NCI-H82 (cell line): Measurements from ENCODE around the gene ZDHHC22.
"Not testable (repeated sequence)": the region's sequence is repeated elsewhere in the genome, so short reads cannot be mapped to it uniquely, and the experiment has no call there.

Source experiments
- DNase-seq: peaks from one replicate; lab custom pipeline; 2025; lab: John Stamatoyannopoulos, UW

ZDHHC22 gene, protein sequence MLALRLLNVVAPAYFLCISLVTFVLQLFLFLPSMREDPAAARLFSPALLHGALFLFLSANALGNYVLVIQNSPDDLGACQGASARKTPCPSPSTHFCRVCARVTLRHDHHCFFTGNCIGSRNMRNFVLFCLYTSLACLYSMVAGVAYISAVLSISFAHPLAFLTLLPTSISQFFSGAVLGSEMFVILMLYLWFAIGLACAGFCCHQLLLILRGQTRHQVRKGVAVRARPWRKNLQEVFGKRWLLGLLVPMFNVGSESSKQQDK

DNA sequence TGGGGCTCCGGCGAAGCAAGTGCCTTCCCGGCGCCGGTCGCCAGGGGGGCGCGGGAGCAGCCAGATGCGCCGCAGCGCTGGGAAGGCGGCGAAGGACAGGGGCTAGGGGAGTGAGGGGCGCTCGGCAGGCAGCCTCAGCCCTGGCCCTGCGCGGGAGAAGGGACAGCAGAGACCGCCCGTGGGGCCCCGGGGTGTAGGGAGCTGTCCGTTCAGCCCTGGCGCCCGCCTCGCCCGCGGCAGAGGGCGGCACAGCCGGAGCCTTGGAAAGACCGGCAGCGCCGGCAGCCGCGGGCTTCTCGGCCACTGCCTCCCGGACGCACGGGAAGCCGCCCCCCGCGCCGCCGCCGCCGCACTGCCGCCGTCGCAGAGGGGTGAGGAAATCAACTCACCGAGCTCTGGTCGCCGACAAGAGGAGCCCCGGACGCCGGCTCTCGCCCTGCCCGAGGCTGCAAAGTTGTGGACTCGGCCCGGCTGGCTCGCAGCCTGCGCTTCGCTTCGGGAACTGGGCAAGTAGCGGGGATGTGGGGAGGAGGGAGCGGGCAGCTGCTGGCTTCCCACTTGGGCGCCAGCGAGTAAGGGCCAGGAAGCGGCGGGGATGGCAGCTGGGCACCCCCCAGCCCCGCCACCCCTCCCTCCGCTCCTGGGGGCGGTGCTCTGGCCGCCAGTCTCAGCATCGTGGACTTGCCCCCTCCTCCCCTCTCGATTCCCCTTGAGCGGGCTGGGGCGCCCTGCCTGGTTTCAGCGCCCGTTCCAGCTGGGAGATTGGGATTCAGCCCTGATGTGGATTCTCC is at the start of gene ZDHHC22:
TSS of gene ZDHHC22 (minus strand) at position 578 of the 791 bp plus-strand sequence. CDS start 2,053 bp downstream, outside the sequence.
- peak; percentile 91 for DNase-seq

DNA sequence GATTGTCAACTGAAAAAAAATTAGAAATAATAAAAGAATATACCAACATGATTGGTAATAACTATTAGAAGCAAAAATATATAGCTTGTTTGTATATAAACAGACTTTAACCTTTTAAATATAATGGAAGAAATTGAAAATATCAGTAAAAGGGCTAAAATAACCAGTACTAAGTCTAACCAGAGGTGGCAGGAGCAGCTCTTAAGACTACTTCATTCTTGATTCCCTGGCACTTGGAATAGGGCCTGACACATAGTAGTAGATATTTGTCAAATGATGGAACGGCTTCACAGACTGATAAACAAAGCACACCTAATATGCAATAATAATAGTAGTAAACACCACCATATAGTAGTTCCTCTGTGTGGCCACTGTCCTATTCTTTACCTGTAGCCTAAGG is 49.4 kb upstream of the ZDHHC22 start:
- DNase-seq: no peak

DNA sequence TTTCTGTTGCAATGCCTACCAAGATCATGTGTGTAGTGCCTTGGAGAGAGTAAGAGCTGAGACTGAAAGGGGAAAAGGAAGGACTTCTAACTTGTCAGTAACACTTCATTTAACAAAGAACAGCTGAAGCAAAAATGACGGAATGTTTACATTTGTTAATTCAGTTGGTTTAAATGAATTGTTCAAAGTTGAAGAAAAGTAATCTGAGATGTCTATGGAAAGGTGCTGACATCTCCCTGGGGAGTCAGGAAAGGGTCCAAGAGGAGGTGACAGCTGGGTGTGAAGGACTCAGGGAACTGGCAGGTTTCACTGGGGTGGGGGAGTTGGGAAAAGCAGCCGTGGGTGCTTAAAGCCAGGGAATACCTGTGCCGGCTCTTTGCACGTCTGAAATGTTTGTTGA is 47.9 kb upstream of the ZDHHC22 start:
- DNase-seq: no peak

DNA sequence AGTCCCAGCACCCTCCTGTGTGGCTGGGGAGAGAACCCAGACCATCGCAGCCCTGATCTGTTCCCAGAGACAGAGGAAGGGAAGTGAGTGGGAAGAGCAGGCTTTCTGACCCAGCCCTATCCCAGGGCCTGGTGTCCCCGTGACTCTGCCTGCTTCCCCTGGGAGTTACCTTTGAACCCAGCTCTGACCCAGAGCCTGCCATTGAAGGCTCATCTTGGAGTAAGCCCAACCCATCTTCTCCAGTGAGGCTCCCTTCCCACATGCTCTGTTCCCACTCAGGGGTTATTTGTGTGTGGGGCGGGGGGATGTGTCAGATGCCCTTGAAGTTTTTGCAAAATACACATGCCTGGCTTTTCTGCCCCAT is 46.0 kb upstream of the ZDHHC22 start:
- DNase-seq: no peak

DNA sequence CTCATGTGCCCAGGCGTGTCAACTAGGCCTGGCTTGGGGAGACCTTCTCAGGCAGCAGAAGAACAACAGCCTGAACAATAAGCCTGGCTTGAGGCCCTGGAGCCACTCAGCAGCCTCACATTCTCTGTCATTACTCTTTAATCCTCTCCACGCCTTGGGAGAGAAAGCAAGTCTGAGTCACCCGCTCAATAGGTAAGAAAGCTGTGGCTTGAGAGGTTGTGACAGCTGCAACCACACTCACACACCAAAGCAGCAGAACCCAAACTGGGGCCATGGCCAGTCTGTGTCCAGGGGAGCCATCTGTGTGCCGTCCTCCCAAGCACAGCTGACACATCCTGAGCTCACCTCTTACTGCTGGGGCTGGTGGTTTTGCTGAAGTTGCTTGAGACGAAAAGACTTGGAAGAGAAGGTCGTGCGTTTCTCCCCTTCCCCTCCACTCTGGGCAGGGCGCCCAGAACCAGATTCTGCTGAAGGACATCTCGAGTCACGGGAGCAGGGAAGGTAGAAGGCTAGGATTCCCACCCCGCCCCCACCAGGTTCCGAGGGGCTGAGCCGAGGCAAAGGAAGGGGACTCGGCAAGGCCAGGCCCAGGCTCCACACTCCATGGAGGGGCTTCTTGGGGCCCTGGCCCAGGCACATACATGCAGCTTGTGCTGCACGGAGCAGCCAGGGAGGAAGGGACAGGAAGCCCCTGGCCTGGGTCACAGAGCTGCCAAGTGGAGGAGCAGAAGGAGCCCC is 45.5 kb upstream of the ZDHHC22 start:
- peak; percentile 82 for DNase-seq

DNA sequence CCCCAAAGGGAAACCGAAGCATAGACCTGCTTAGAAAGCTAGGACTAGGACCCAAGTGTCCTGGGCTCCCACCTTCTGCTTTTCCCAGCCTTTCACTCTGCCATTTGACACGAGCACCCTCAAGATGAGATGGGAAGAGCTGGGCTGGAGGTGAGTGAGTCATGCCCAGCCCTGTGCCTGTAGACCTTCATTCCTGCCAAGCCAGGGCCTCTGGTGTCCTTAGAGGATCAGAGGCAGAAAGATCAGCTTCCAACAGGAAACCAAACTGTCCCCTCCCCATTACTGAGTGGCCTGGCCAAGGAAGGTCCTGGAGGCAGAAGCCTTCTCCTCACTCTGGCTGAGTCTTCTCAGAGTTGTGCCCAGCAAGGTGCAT is 43.5 kb upstream of the ZDHHC22 start:
- DNase-seq: no peak

DNA sequence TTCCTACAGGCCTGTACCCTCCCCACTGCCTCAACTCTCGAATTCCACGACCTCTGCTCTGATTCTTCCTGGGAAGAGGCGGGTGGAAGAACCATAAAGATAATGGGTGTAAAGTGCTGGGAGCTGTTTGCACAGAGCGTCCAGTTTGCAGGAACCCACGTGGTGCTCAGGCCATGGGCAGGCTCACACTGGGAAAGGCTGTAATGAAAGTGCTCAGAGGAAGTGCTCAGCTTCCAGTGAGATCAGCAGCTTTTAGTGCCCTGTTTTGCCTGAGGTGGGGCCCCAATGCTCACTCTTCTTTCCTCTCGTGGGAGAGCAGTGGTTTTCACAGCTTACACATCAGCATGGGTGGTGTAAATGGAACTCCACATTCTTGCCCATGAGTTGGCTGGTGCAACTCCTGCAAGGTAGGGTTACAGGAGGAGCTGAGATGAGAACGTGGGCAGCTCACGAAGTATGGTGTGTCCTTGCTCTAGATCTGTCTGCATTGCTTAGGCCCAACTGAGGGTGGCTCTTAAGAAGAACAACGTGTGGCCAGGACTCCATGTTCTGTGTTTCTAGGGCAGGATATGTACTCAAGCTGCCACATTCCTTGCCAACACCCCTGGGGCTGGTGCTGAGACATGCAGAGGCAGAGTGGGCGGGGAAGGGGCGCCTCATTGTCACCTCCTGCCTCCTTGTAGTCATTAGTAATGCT is 43.0 kb upstream of the ZDHHC22 start:
- no peak for DNase-seq

DNA sequence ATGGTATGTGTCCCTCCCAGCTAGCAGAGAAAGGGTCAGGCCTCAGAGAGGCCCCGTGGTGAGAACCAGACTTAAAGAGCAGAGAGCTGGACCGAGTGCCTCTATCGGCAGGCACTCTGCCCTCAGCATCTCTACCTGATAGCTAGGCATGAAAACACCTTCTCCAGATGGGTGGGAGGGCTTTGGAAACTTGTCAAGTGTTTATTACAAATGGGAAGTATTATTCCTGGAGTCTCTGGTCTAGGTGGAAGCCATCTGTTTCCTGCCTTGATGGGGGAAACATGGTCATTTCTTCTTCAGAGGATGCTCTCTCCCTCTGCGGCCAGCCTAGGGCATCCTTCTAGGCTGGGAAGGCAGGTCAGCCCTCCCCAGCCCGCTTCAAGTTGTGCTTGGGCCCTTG is 42.3 kb upstream of the ZDHHC22 start:
- peak; percentile 30 for DNase-seq

DNA sequence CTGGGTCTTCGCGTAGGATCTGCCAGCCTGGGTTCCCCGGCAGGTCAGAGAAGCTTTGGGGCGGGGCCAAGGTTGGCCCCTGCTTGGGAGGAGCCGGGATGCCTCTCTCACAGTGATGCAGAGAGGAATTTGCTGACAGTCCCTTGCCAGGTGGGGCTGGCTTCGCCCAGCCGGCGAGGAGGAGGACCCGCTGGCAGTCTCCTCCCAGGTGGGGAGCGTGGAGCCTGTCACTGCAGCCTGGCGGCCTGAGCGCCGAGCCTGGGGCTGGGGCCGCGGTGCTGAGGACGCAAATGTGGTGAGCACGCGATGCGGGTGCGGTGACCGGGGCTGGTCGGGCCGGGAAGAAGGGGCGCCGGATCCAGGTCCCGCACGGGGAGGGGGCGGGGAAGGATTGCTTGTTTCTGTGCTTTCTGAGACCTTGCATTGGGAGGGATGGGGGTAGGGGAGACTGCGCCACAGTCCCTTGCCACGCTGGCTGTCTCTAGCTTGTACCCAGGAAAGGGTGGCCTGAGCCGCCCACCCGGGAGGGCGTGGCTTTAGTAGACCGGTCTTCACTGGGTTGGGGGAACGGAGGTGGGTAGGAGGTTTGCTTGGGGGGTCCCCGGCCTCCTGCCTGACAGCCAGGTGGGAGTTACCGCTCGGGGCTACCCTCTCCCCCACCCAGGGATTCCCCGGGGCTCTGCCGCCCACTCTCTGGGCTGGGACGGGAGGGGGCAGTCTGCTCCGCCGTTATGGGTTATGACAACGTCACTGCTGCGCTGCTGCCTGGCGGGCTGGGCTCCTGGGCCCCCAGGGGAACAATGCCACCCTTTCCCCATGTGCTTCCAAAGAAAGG is 40.2 kb upstream of the ZDHHC22 start, which contains the start of gene TMEM63C:
TSS of gene TMEM63C (plus strand) at position 196 of the 835 bp plus-strand sequence. CDS start 37,016 bp downstream, outside the sequence.
- peak; percentile 97 for DNase-seq

DNA sequence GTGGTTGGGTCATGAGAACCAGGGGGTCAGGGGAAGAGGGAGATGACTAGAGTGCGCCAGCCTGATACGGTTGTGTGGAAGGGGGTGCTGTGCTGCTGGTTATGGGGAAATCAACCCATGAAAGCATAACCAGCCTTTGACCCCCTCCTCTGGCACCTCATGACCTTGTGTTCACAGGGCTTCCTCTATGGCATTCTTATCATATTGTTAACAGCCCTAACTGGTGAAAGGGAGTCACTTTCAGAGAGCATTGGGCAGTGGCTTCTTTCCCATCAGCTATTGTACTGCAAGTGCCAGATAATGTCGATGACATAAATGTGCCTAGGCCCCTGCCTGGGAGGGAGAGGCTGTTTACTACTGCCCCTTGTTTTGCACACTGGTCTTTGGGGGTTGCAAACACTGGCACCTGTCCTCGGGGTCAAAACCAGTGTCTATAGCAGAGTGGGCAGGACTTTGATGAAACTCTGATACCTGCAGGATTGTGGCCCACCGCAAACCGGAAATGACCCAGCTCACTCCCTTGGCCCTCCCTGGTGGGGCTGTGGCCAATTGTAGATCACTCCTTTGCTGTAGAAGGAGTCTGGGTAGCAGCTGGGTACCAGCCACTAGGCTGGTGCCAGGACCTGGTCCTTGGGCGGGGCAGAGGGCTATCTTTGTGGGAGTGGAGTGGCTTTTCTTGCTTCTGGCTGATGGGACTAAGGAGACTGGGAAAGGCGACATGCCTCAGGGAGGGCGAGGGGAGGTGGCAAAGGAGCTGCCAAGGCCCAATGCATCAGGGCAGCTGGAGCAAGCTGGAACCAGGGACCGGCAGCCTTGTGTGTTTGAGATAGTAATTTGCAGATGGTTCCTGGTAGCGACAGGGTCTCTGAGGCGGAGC is 39.4 kb upstream of the ZDHHC22 start:
- DNase-seq: no peak

DNA sequence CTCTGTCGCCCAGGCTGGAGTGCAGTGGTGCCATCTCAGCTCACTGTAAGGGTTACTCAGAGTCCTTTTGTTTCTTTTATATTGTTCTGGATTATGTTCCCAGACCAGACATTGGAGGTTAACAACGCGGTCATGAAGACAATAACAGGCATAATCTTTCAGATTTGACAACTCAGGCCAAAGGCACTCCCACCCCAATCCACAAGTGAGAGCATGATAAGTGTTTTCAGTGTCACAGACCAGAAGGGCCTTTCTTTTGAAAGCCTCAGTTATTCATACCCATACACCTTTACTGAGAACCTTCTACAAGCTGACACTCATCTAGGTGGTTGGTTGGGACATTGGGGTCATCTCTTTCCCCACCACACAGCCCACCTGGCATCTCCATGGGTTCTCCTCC is 37.1 kb upstream of the ZDHHC22 start:
- no peak for DNase-seq

DNA sequence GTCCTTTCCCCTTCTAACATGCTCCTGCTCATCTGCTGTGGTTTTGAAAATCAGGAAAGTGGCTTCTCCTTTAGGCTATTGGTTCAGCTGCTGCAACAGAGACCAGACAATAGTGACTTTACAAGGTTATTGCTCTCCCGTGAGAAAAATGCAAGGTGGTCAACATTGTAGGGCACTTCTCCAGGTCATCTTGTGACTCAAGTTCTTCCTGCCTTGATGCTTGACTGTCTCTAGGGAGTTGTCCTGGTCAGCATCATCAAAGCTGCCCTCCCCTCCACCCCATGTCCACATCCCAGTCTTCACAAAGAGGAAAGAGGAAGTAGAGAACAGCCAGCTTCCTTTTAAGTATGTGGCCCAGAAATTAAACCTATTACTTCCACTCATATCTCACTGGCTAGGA is 36.1 kb upstream of the ZDHHC22 start:
- DNase-seq: no peak

DNA sequence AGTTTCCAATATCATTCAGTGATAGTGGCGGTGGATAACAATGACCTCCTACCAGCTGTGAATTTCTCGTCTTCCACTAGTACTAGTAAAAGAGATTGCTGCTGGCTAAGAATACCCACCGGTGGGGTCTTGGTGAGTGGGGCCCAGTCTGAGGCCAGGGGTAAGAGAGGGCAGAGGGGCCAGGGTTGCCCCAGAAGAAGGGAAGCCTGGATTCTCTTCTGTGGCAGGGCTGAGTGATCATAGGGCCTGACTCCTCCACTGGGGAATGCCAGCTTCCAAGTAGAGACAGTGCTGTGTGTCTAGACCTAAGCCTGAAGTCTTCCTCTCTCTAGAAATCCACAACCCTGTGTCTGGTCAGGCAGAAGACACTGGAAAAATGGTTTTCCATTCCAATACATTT is 34.3 kb upstream of the ZDHHC22 start:
- no peak for DNase-seq

DNA sequence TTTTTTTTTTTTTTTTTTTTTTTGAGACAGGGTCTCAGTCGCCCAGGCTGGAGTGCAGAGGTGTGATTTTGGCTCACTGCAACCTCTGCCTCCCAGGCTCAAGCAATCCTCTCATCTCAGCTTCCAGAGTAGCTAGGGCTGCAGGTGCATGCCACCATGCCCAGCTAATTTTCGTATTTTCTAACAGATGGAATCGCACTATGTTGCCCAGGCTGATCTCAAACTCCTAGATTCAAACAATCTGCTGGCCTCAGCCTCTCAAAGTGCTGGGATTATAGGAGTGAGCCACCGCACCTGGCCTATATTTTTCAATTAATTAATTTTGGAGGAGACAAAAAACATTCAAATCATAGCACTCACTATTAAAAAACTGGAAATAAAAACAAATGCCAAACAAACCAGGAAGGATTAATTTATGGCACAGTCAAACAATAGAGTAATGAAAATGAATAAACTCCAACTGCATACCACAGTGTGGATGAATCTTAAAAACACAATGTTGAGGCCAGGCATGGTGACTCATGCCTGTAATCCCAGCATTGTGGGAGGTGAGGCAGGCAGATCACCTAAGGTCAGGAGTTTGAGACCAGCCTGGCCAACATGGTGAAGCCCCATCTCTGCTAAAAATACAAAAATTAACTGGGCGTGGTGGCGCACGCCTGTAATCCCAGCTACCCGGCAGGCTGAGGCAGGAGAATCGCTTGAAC is 32.5 kb upstream of the ZDHHC22 start:
- not testable (repeated sequence) for DNase-seq

DNA sequence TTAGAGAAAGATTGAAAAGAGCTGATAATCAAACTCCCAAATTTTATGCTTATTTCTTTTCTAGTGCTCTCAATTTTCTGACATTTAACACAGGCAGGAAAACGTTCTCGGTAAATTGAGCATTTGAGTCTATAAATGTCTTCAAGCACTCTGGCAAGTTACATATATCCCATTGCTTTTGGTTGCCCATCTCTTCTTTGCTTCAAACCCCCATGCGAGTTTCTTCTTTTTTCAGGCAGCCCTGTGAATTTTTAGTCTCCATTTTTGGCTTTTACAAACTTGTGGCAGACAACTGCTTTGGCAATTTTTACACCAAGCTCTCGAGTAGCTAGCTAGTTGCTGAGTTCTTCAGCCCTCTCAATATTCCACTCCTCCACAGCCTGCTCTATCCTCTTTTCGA is 31.3 kb upstream of the ZDHHC22 start:
- DNase-seq: no peak

DNA sequence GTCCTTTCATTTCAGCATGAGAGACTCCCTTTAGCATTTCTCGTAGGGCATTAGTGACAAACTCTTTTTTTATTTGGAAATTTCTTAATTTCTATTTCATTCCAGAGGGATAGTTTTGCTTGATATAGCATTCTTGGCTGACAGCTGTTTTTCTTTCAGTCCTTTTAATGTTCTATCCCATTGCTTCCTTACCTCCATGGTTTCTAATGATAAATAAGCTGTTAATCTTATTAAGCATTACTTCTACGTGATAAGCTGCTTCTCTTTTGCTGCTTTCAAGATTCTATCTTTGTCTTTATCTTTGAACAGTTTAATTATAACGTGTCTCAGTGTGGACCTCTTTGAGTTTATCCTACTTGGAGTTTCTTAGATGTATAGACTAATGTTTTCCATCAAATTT is 28.5 kb upstream of the ZDHHC22 start:
- no peak for DNase-seq

DNA sequence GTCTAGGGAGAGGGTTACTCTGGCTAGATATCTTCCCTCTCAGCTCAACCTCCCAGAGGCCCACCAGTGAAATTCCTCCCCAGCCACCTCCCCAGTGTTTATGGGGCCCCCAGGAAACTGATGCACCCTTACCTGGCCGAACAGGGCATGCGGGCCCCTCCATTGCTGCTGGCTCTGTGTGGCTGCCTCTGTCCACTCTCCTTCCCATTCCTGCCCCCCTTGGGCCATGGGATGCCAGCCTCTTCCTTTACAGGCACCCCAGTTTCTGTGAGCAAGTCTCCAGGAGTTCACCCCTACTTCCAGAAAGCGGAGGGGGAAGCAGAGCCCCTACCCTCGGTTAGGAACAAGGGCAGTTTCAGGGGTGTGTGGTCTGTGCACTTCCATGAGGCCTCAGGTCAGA is 19.4 kb upstream of the ZDHHC22 start:
- DNase-seq: no peak

DNA sequence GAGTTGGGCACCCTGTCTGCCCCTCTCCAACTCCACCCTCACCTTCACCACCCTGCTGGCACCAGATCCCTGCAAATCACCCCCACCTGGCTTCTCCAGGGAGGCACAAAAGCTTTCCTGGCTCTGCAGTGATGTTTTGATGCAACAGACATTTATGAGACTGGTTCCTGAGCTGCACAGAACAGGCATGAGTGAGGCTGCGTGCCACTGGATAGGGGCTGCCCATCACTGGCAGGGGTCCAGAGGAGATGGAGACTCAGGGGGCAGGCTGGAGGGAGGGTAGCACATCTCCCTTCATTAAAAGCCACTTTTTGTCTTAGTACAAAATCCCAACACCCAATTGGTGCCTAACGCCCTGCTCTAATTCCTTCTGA is 17.3 kb upstream of the ZDHHC22 start:
- no peak for DNase-seq

DNA sequence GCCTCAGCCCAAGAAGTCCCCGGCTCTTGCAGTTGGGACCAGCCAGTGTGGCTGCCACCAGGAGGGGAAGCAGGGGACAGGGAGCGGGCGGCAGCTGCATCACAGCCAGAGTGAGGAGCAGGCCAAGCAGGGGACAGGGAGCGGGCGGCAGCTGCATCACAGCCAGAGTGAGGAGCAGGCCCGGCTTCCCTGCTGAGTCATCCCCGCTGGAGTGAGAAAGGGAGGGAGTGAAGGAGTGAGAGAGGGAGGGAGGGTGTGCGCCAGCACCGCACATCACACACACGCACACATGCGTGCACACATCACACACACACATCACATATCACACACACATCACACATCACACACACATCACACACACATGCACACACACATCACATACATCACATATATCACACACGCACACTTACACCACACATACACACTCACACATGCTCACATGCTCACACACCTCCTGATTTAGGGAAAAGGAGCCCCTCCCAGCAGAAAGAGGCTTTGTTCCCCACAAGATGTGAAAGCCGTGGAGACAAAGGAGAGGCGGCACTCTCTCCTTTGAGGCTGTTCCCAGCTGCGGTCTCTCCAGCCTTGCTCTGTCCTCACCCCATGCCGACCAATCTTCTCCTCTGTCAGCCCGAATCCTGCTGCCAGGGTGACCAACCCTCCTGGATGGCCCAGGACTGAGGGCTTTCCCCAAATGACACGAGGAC is 16.7 kb upstream of the ZDHHC22 start:
- peak; percentile 52 for DNase-seq
